Measurements from ENCODE around the gene EPHB1.

EPHB1 gene

DNA sequence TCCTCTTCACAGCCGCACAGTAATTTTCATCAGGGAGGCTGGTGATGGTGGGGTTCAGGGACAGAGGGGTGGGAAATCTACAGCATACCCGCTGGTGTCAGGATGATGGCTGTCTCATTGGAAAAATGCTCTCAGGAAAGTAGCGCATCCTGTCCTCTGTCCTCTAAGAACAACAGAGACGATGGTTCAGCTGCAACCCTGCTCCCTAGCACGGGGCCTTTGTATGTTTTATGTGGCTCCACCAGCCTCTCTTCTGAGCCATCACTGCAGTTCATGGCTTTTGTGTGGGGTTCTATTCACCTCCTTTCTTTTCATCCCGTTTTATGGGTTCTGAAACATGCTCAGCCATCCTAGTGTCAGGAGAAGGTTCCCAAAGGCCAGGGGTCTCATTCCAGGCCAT lies 68.9 kb downstream of the EPHB1 start:
- ATAC-seq, result no peak
- TF ChIP-seq GLIS3 (CRISPR knock-in tag; IDR thresholded peaks at IDR 0.05) (no peak), OSR1 (CRISPR knock-in tag; IDR thresholded peaks at IDR 0.05) (no peak)
- TF ChIP-seq, protein P1, sequence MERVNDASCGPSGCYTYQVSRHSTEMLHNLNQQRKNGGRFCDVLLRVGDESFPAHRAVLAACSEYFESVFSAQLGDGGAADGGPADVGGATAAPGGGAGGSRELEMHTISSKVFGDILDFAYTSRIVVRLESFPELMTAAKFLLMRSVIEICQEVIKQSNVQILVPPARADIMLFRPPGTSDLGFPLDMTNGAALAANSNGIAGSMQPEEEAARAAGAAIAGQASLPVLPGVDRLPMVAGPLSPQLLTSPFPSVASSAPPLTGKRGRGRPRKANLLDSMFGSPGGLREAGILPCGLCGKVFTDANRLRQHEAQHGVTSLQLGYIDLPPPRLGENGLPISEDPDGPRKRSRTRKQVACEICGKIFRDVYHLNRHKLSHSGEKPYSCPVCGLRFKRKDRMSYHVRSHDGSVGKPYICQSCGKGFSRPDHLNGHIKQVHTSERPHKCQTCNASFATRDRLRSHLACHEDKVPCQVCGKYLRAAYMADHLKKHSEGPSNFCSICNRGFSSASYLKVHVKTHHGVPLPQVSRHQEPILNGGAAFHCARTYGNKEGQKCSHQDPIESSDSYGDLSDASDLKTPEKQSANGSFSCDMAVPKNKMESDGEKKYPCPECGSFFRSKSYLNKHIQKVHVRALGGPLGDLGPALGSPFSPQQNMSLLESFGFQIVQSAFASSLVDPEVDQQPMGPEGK (CRISPR knock-in tag; IDR thresholded peaks at IDR 0.05; ENCODE audit: borderline replicate concordance), result no peak

DNA sequence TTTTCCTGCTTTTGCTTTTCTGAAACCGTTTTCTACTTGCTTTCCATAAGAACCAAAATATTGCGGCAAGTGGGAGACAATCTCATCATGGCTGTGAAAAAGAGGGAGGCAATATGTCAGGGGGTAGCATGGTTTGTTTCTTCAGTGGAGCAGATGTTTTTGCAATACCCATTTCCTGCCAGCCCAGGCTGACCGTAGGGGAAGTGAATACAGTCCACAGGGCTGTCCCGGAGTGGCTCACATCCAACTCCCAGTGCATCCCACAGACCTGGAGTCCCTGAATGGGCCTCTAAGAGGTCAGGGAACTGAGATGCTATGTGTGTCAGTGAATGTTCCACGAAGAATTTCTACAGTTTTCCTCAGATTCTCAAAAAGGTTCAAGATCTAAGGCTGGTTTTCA lies 69.6 kb downstream of the EPHB1 start:
- TF ChIP-seq CSDC2 (CRISPR knock-in tag; IDR thresholded peaks at IDR 0.05) (no peak), GLIS3 (CRISPR knock-in tag; IDR thresholded peaks at IDR 0.05) (no peak), OSR1 (CRISPR knock-in tag; IDR thresholded peaks at IDR 0.05) (no peak), ZNF8 (CRISPR knock-in tag; IDR thresholded peaks at IDR 0.05) (no peak)
- ATAC-seq, result peak; percentile 43; the same call in 1 of the 3 replicates

DNA sequence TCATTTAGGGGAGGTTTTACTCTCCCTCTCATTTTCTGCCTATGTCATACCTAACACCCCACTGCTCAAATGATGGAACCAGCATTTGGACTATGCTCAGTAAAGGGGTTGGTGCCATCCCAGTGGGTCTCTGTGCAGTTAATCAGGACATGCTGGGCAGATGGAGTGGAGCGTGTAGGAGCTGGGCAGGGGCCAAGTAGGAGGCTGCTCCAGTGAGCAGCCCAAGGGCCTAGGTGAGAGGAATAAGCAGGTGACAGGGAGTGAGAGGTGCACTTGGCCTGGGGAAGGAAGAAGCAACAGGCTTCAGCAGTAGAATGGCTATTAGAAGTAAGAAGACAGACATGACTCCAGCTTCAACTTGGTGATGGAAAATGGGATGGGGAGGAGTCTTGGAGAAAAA lies 72.2 kb downstream of the EPHB1 start:
- no peak for ATAC-seq
- TF ChIP-seq, protein P1 (CRISPR knock-in tag; IDR thresholded peaks at IDR 0.05; ENCODE audit: borderline replicate concordance), result no peak
- no peak for TF ChIP-seq ZFP30 (CRISPR knock-in tag; IDR thresholded peaks at IDR 0.05)

DNA sequence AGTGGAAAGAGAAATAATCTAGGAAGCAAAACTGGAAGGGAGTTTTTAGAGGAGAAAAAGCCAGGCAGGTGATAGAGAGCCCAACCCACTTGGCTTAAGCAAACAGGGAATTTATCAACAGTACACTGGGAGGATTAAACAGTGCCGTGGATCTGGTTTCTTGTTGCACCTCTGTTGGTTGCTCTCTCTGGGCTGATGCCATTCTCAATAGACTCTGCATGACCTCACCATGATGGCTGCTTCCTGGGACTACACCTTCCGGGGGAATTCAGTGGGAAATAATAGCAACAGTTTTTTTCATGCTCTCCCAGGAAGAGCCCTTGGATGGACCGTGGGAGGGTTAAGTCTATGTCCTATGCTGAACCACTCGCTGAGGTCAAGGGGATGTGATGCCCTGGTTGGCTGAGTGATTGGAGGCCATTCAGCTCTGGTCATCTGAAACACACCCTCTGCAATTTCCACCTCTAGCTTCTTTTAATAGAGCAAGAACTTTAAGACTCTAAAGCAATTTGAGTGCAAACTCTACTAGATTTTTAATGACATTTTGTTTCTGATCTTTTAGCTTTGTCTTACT lies 74.2 kb downstream of the EPHB1 start:
- TF ChIP-seq ZNF565 (CRISPR knock-in tag; conservative IDR thresholded peaks at IDR 0.05; ENCODE audit: low read depth), result no peak
- TF ChIP-seq, protein P2, sequence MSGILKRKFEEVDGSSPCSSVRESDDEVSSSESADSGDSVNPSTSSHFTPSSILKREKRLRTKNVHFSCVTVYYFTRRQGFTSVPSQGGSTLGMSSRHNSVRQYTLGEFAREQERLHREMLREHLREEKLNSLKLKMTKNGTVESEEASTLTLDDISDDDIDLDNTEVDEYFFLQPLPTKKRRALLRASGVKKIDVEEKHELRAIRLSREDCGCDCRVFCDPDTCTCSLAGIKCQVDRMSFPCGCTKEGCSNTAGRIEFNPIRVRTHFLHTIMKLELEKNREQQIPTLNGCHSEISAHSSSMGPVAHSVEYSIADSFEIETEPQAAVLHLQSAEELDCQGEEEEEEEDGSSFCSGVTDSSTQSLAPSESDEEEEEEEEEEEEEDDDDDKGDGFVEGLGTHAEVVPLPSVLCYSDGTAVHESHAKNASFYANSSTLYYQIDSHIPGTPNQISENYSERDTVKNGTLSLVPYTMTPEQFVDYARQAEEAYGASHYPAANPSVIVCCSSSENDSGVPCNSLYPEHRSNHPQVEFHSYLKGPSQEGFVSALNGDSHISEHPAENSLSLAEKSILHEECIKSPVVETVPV (CRISPR knock-in tag; IDR thresholded peaks at IDR 0.05), result no peak
- TF ChIP-seq BACH2 (CRISPR knock-in tag; IDR thresholded peaks at IDR 0.05; ENCODE audit: borderline replicate concordance), result no peak
- no peak for TF ChIP-seq PPARA (CRISPR knock-in tag; IDR thresholded peaks at IDR 0.05; ENCODE audit: borderline replicate concordance)
- TF ChIP-seq TOX (CRISPR knock-in tag; IDR thresholded peaks at IDR 0.05; ENCODE audit: borderline replicate concordance), result no peak
- TF ChIP-seq, protein P3, sequence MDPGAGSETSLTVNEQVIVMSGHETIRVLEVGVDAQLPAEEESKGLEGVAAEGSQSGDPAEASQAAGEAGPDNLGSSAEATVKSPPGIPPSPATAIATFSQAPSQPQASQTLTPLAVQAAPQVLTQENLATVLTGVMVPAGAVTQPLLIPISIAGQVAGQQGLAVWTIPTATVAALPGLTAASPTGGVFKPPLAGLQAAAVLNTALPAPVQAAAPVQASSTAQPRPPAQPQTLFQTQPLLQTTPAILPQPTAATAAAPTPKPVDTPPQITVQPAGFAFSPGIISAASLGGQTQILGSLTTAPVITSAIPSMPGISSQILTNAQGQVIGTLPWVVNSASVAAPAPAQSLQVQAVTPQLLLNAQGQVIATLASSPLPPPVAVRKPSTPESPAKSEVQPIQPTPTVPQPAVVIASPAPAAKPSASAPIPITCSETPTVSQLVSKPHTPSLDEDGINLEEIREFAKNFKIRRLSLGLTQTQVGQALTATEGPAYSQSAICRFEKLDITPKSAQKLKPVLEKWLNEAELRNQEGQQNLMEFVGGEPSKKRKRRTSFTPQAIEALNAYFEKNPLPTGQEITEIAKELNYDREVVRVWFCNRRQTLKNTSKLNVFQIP (CRISPR knock-in tag; IDR thresholded peaks at IDR 0.05; ENCODE audit: borderline replicate concordance, low read depth), result no peak
- no peak for TF ChIP-seq SNAI2 (CRISPR knock-in tag; IDR thresholded peaks at IDR 0.05)
- no peak for TF ChIP-seq ZNF70 (CRISPR knock-in tag; IDR thresholded peaks at IDR 0.05)
- no peak for TF ChIP-seq ESRRG (CRISPR knock-in tag; IDR thresholded peaks at IDR 0.05)
- TF ChIP-seq, protein P4, sequence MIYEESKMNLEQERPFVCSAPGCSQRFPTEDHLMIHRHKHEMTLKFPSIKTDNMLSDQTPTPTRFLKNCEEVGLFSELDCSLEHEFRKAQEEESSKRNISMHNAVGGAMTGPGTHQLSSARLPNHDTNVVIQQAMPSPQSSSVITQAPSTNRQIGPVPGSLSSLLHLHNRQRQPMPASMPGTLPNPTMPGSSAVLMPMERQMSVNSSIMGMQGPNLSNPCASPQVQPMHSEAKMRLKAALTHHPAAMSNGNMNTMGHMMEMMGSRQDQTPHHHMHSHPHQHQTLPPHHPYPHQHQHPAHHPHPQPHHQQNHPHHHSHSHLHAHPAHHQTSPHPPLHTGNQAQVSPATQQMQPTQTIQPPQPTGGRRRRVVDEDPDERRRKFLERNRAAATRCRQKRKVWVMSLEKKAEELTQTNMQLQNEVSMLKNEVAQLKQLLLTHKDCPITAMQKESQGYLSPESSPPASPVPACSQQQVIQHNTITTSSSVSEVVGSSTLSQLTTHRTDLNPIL (CRISPR knock-in tag; IDR thresholded peaks at IDR 0.05; ENCODE audit: low read depth), result no peak
- no peak for TF ChIP-seq ISL1 (CRISPR knock-in tag; IDR thresholded peaks at IDR 0.05)
- TF ChIP-seq, protein P1 (CRISPR knock-in tag; IDR thresholded peaks at IDR 0.05; ENCODE audit: borderline replicate concordance), result no peak
- no peak for TF ChIP-seq ZC3H10 (CRISPR knock-in tag; IDR thresholded peaks at IDR 0.05)
- TF ChIP-seq ARNTL (CRISPR knock-in tag; IDR thresholded peaks at IDR 0.05; ENCODE audit: borderline replicate concordance, low read depth), result no peak
- no peak for ATAC-seq

Measured in SK-N-SH treated with all-trans-retinoic acid at 6 μM for 48 hours (cell line).